HG03135 (cell line): ENCODE measurements around the gene MZT2B.
"Not testable (repeated sequence)": the region's sequence is repeated elsewhere in the genome, so short reads cannot be mapped to it uniquely, and the experiment has no call there.

Experiments used
- ATAC-seq: cut with Tn5 transposase; IDR thresholded peaks from one replicate; pipeline ENCODE4 v1.9.1; 2021; ENCODE audit warnings: mild to moderate bottlenecking, moderate library complexity; ENCODE audit not compliant: unreplicated experiment

Gene MZT2B

DNA sequence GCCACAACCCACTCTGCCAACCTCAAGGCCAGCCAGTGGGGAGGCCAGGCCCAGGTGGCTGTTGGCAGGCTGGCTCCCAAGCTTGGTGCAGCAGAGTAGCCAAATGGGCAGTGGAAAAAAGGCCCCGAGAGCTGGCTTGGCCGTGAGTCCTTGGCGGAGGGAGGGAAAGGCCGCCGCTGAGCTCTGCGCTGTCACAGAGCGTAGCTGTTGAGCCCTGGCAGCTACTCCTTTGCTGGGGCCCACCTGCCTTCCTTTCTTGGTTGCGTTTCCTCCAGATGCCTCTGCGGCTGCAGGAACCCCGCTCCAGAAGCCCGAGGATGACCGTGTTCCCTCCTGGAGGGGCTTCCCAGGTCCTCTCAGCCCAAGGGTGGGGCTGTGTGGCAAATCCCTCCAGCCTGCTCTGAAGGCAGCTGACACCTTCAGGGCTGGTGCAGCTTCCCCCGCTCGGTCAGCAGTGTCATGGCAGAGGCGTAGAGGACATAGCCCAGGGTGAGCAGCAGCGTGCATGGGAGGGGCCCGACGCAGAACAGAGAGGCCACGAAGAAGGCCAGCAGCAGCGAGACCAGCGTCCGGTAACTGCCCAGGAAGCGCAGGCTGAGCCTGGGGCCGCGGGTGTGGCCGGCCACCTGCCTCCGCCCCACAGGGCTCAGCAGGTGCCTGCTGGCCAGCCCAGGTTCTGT lies 29.8 kb upstream of the MZT2B start:
- not testable (repeated sequence) for ATAC-seq

DNA sequence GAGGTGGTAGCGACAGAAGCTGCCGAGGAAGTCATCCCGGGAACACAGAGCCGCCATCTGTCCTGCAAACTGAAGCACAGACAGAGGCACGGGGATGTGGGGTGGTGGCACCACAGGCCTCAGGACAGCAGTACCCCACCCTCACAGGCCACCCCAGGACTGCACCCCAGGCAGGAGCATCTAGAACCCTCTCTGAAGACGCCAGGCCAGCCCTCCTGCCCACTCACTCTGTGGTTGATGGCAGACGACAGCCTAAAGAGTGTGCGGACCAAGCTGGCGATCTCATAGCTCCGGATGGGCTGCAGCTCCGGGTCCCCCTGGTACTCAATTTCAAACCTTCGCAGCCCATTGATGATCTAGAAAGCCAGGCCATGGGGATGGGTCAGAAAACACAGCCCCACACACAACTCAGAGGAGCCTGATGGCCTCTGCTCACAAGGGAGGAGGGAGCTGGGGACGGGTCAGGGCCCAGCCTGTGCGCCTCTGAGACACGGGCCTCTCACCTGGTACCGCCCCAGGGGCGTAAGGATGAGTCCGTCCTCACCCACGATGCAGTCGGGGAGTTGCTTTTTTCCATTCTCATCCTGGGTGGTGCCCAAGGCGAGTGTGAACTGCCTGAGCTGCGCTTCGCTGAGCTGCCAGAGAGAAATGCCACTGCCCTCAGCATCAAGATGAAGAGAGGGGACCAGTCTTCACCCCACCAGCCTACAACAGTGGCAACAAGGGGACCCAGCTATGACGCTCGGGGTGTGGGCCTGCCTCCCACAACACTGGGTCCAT lies 29.1 kb upstream of the MZT2B start:
- ATAC-seq: no peak

DNA sequence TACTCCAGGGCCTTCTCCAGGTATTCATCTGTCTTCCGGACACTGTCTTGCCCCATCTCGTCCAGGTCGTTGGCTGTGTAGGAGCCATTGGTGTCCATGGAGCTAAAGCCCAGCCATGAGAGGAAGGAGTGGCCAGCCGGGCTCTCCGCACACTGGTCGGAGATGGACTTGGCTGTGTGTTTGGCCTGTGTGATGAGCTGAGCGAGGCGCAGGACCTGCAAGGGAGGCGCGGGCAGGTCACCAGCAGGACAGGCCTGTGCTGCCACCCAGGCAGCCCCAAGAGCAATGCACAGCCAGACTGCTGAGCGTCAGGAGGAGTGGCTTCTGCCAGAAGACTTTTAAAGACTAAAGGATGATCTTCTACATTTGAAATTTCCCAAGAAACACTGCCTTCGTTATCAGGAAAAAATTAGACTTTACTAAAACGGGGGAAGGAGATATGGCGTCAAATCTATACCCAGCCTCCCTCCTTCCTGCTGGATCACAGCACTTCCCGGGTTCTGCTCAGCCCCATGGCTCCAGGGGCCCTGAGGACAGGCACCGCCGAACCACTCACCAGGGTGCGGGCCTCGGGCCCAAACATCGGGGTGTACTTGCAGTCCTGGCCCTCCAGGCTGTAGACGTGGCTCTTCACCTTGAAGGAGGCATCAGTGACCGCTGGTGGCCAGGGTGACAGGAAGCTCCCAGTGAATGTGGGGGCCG lies 28.2 kb upstream of the MZT2B start:
- not testable (repeated sequence) for ATAC-seq

DNA sequence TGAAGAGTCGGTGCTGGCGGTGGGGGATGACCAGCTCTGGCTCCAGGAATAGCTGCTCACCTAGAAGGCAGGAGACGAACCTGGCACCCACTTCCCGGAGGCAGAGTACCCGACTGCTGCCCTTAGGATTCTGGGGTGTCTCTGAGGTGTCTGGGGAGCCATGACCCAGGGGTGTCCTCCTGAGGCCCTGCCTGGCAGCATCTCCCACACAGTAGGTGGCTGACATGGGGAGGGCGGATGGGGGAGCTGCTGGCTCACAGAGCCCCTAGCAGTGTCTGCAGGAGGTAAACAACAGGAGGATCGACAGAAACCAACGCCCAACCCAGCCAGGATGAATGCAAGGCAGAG lies 27.7 kb upstream of the MZT2B start:
- not testable (repeated sequence) for ATAC-seq

DNA sequence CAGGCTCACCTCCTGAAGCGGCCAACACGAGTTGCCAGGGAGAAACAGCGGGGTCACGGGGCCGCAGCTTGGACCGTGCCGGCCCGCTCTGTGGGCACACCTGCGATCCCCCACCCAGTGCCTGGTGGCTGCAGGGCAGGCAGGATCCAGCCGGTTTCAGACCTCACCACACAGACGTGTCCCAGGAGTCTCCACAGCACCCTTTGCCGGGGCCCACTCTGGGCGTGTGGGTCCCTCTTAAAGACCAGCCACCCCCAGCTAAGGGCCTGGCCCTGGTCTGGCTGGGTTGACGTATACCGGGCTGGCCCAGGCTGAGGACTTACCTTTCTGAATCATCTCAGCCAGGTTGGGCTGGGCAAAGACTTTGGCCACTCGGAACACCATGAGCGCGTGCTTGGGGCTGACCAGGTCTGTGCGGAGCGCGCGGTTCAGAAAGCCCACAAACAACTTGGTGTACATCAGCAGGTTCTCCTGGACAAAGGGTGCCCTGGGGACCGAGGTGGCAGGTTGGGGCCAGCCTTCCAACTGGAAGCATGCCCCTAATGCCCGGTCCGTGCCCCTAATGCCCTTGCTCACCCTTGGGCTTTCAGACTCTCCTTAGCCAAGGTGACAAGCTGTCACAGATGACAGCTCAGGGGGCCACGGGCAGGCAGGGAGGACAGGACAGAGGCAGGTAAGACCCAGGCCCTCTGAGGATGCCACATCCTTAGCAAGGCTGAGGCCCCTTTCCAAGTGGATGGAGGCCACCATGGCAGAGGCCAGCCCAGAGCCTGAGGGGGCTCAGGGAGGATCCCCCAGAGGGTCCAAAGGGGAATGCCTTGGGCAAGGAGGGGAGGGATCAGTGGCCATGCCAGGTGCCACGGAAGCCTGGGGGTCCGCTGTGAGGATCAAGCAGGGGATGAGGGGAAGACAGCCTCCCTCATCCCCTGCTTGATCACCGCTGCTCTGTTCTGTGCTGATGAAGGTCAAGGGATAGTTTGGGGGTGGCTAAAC lies 27.0 kb upstream of the MZT2B start:
- ATAC-seq: no peak

DNA sequence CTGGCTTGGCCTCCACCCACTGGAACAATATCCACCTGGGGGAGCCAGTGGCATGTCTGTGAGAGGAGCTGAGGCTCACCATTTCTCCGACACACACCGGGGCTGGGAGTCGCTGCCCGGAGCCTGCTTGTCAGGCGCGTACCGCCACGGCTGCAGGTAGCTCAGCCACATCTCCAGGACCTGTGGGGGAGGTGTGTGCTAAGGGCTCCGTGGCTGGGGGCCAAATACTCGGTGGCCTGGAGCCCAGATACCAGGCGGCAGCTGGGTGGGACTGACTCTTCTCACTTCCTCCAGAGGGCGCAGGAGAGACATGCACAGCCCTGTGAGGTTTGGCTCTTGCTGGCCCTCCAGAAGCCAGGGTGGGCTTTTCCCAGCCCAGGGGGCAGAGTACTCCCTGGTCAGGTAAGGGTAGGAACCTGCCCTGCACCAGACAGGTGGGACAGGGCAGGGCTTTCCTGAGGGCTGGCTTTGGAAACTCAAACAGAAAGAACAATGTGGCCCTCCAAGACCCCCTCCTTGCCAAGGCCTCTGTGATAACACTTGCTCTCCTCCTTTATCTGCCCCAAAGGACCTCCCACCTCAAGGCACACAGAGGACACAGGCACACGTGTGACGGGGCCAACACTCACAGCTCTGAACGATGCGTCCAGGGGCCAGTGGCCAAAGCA lies 26.0 kb upstream of the MZT2B start:
- ATAC-seq: not testable (repeated sequence)

DNA sequence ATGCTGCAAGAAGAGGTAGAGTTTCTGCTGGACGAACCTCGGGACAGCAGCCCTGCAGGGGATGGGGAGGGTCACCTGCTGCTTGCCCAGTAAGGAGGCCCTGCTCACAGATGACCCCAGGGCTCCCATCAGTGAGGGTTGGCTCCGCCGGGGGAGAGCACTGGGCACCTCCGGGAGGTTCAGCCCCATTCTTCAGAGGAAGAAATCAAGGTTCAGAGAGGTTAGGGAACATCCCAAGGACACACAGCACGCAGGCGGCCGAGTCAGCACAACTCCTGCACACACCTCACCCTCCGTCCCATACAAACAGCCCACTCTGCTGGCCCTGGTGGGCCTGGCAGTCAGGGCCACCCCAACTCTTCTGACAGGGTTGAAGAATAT lies 25.4 kb upstream of the MZT2B start:
- no peak for ATAC-seq

DNA sequence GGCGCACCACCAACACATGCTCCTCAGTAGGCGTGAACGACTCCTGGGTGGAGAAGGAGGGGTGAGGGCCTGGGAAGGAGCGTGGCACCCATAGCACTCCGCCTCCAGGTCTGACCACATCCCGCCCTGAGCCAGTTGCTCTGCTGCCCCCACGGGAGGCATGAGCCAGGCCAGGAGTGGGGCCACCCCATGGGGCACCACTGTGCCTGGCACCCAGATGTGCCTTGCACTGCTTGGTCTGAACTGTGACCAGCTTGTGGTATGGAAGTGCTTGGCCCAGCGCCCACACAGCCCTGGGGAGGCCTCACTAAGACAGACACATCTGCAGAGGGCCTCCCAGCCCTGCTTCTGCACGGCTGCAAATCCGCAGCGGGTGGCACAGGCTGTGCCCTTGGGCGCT lies 24.7 kb upstream of the MZT2B start:
- peak; percentile 35 for ATAC-seq

DNA sequence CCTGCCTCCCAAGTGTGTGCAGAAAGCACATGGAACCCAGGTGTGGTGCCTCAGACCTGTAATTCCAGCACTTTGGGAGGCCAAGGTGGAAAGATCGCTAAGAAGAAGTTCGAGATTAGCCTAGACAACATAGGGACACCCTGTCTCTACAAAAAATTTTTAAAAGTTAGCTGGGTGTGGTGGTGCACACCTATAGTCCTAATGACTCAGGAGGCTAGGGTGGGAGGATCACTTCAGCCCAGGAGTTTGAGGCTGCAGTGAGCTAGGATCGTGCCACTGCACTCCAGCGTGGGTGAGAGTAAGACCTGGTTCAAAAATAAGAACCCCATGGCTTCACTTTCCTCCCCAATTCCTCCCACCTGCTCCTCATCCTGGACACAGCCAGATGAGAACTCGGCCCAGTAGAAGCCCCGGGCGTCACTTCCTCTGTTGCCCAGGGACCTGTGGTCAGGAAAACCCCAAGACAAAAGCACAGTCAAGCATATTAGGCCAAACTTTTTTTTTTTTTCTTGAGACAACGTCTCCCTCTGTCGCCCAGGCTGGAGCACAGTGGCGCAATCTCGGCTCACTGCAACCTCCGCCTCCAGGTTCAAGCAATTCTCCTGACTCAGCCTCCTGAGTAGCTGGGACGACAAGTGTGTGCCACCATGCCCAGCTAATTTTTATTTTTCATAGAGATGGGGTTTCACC lies 24.1 kb upstream of the MZT2B start:
- peak; percentile 87 for ATAC-seq

DNA sequence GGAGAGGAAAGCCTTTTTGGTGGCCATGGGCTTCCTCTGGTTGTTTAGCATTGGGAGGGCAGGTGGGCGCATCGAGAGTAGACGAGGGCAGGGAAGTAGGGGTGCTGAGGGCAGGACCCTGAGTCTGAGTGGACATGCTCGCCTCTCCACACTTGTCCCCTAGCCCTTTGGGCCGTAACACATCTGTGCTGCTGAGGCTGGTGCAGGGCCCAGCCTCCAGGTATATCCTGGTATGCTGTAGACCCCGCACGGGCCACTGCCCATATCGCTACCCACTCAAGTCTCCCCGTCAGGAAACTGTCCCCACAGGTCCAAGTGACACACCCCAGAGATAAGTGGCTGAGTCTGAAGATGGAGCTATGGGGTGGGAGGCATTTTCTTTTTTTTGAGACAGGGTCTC lies 23.4 kb upstream of the MZT2B start:
- no peak for ATAC-seq

DNA sequence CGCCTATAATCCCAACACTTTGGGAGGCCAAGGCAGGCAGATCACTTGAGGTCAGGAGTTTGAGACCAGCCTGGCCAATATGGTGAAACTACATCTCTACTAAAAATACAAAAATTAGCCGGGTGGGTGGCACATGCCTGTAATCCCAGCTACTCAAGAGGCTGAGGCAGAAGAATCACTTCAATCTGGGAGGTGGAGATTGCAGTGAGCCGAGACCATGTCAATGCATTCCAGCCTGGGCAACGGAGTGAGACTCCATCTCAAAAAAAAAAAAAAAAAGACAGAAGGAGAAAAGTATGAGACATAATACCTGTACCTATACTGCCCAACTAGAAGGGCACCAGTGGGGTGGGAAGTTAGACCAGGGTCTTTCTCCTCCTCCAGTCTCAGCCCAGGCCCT lies 22.7 kb upstream of the MZT2B start:
- not testable (repeated sequence) for ATAC-seq

DNA sequence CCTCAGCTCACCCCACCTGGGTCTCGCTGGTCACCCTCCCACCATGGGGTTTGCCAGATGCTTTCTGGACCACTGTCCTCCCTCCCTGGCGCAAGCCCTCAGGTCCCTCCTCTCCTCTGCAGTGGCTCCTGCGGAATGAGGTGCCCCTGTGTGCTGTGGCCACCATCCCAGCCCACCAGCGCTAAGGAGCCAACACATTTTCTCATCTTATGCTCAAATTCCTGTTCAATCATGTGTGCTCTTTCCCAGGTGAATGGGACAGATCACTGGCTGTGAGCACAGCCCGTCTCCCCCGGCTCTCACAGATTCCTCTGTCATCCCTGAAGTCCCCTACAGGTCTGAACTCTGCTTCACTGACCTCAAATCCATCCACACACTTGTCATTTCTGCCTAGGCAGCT lies 21.9 kb upstream of the MZT2B start:
- ATAC-seq: no peak

DNA sequence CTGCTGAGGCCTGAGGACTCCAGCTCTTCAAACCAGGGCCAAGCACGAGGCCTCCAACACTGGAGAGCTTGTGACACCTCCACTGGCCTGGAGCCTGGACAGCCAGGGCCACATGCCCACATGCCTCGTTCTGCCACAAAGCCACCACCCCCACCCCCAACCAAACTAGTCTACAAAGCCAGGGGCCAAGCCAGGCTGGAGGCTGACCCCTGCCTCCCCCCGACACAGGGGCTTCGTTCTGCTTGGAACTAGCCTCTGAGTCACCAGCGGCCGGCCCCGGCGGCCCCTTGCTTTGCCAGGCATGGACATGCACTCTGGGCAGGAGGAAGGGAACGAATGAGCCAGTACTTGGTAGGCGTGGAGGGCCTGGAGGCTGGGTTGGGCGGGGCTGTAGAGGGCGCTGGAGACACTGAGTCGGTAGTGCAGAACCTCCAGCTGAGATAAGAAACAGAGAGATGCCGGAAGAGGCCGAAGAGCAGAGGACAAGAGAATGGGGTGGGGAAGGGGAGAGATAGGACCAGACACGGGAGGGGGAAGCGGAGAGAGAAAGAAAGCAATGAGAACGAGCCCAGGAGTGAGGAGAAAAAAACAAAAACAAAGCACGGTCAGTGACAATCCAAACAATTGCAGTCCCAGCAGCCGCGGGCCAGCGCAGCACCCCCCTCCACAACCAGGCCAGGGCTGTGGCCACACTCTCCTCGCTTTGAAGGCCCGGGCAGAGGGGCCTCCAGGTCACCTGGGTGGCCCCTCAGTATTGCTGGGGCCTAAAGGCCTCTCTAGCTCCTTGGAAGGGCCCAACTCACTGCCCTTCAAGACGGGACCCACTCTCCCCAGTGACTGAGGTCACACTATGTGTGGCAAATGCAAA lies 21.0 kb upstream of the MZT2B start:
- not testable (repeated sequence) for ATAC-seq

DNA sequence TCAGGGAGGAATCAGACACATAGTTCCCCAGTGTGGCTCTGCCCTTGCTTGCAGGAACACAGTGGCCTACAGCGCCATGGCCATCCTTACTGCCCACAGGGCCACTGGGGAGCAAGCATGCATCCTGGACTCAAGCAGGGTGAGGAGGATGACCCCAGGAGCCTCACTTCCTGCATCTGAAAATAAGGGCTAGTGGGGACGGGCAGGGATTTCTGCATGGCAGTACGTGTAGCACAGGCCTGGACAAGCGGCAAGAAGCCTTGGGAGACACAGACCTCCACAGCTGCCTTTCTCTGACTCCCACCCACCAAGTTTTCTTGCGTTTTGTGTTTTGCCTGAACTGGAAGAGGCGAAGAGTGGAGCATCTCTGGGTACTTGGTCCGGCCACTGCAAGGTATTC lies 19.6 kb upstream of the MZT2B start:
- ATAC-seq: not testable (repeated sequence)

DNA sequence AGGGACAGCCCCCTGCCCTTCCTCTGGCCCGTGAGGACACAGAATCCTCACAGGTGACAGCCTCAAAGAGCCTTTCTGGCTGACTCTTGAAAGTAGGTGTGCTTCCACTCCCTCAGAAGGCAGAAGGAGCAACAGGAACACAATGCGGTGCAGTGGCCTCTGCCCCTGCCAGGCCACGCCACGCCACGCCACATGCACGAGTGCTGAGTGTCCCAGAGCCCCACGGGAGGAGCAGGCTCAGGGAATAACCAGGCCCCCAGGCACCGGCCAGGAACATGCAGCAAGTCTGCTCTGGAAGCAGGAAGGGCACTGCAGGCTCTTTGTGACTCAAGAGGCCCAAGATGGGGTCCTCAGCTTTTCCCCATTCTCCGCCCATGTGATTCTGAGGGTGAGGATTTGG lies 19.1 kb upstream of the MZT2B start:
- no peak for ATAC-seq

DNA sequence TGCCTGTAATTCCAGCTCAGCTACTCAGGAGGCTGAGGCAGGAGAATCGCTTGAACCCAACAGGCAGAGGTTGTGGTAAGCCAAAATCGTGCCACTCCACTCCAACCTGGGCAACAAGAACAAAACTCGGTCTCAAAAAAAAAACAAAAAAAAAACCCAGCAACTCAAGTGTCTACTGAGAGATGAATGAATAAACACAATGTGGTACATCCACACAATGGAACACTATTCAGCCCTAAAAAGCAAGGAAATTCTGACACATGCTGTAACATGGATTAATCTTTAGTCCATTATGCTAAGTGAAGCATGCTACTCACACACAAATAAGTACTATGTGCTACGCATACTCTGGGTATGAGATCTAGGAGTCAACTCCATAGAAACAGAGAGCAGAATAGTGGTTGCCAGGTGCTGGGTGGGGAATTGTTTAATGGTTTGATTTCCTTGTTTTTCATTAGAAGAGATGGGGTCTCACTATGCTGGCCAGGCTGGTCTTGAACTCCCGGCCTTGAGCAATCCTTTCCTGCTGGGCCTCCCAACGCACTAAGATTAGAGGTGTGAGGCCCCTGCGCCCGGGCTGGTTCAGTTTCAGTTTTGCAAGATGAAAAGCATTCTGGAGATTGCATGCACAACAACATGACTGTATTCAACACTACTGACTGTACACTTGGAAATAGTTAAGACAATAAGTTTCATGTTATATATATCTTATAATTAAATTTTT lies 16.6 kb upstream of the MZT2B start:
- no peak for ATAC-seq

DNA sequence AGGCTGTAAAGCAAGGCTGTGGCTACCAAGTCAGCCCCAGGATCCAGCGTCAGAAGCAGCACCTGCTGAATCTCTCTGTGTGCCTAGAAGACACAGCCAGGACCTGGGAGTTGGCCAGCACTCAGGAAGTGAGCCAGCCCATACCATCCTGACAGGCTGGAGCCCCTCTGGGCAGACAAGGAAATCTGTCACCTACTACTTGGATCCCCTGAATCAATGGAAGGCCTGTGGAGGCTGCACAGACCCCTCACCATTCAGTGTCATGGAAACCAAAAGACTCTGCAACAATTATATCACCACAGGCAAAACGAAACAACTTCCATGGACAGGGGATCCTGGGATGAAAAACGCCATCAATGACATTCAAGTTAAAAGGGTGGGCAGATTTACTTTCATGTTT lies 15.5 kb upstream of the MZT2B start:
- not testable (repeated sequence) for ATAC-seq

DNA sequence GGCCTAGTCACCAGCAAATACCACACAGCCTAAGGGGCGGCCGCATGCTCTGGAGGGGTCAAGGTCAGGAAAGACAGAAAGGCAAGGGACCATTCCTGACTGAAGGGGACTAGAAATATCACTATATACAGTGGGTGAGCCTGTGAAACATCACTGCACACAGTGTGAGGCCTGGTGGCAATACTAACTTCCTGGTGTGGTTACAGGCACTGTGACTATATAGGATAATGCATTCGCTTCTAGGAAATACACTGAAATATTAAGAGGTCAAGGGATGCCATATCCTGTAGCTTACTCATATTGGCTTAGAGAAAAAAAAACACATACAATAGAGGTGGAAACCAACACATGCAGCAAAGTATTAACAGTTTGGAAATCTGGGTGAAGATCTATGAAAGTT lies 12.9 kb upstream of the MZT2B start:
- ATAC-seq: not testable (repeated sequence)
